Activated T-cell treated with anti-CD3 and anti-CD28 coated beads, Interleukin-2, amount 50 U/mL, for 4 hours (primary cell): ENCODE results near the gene RNASE12. TPM values are rescaled to one million over a fixed set of nuclear protein-coding genes. Genes with fewer than 3 reads are reported as not detected.
"Not testable (repeated sequence)": the region's sequence is repeated elsewhere in the genome, so short reads cannot be mapped to it uniquely, and the experiment has no call there.

Experiments
- ATAC-seq, 2 donors: fragments of 200-7000 bp; cut with Tn5 transposase; one replicate each; pipeline ENCODE4 v1.10.0; 2021
- DNase-seq: peaks from one replicate; pipeline ENCODE4 v3.0.0-alpha.2; 2020
- H3K27me3 Mint-ChIP-seq: one replicate; pipeline ENCODE4 v1.8.0; 2021; ENCODE audit warnings: low read depth, mixed read lengths
- H3K36me3 Mint-ChIP-seq: one replicate; pipeline ENCODE4 v1.8.0; 2022; ENCODE audit warnings: mixed read lengths; ENCODE audit not compliant: insufficient read depth
- H3K4me1 Mint-ChIP-seq: one replicate; pipeline ENCODE4 v1.8.0; 2021; ENCODE audit warnings: low read depth, mixed read lengths
- H3K4me3 Mint-ChIP-seq: one replicate; pipeline ENCODE4 v1.8.0; 2021; ENCODE audit warnings: mild to moderate bottlenecking, moderate library complexity, mixed read lengths
- H3K9me3 Mint-ChIP-seq: one replicate; pipeline ENCODE4 v1.8.0; 2021; ENCODE audit warnings: mixed read lengths
- total RNA-seq, 3 donors: library from RNA; stranded (reverse); gene quantifications; one replicate each; pipeline ENCODE4 v1.2.1, GENCODE V29; 2021

Gene RNASE12
- total RNA-seq, 3 donors from 2014 or later, result not detected

GRCh38 chr14:20607617-20608016, 16.4 kb upstream of the RNASE12 start:
- no peaks in the 10 kb centered on the region for H3K36me3 Mint-ChIP-seq
- H3K4me1 Mint-ChIP-seq, result no peaks in the 10 kb centered on the region
- ATAC-seq (no peak), DNase-seq (no peak)
- no peak overlapping the region for H3K4me3 Mint-ChIP-seq
- no peaks in the 10 kb centered on the region for H3K27me3 Mint-ChIP-seq
- H3K9me3 Mint-ChIP-seq, result no peaks in the 10 kb centered on the region

GRCh38 chr14:20606902-20607242, 15.7 kb upstream of the RNASE12 start:
- ATAC-seq, result no peak
- no peak for DNase-seq

GRCh38 chr14:20606190-20606901, 15.2 kb upstream of the RNASE12 start:
- ATAC-seq (no peak), DNase-seq (no peak)
- H3K36me3 Mint-ChIP-seq, result no peaks in the 10 kb centered on the region
- no peaks in the 10 kb centered on the region for H3K4me1 Mint-ChIP-seq
- H3K4me3 Mint-ChIP-seq, result no peak overlapping the region
- no peaks in the 10 kb centered on the region for H3K27me3 Mint-ChIP-seq
- no peaks in the 10 kb centered on the region for H3K9me3 Mint-ChIP-seq

More at GRCh38 chr14:20606902-20607242, 15.7 kb upstream of the RNASE12 start:
- Mint-ChIP-seq H3K4me1 (no peaks in the 10 kb centered on the region), H3K36me3 (no peaks in the 10 kb centered on the region), H3K4me3 (no peak overlapping the region), H3K9me3 (no peaks in the 10 kb centered on the region), H3K27me3 (no peaks in the 10 kb centered on the region)

DNA sequence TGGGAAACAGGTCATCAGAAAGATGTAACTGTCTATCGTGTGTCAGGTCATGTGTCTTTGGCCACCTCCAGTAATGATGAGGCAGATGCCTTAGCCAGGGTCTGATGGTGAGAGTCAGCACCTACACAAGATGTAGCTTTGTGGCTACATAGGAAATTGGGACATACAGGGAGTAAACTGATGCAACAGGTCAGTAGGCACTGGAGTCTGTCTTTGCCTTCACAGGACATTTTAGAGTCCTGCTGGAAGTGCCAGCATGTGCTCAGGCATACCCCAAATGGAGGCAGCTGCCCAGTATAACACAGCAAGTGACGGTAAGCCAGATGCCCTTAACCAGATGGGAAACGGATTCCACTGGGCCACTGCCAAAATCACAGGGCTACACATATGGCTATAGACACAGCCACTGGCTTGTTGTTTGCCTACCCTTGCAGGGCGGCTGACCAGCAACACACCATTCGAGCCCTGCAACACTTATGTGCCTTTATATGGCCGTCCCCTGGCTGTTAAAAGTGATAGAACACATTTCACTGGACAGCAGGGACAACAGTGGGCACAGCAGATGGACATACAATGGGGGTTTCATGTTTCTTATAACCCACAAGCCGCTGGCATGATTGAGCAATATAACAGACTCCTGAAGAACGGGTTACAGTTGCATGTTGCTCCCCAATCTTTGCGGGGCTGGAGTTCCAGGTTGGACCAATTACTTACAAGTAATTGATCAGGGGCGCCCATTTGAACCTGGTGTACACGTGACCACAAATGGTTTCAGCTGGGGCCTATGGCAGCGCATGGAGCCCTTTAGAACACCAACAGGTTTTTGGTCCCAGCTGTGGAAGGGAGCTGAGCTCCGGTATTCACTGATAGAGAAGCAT, 12.9 kb upstream of the RNASE12 start:
- Mint-ChIP-seq H3K27me3 (no peaks in the 10 kb centered on the region), H3K9me3 (no peaks in the 10 kb centered on the region), H3K4me1 (no peaks in the 10 kb centered on the region), H3K36me3 (no peaks in the 10 kb centered on the region), H3K4me3 (no peak overlapping the region)
- ATAC-seq (no peak), DNase-seq (no peak)

GRCh38 chr14:20602583-20602982, 11.4 kb upstream of the RNASE12 start:
- Mint-ChIP-seq H3K9me3 (no peaks in the 10 kb centered on the region), H3K36me3 (no peaks in the 10 kb centered on the region), H3K4me3 (no peak overlapping the region), H3K4me1 (no peaks in the 10 kb centered on the region), H3K27me3 (no peaks in the 10 kb centered on the region)
- ATAC-seq (no peak), DNase-seq (no peak)

GRCh38 chr14:20601522-20601921, 10.3 kb upstream of the RNASE12 start:
- Mint-ChIP-seq H3K36me3 (no peaks in the 10 kb centered on the region), H3K27me3 (no peaks in the 10 kb centered on the region), H3K4me1 (no peaks in the 10 kb centered on the region), H3K4me3 (no peak overlapping the region), H3K9me3 (no peaks in the 10 kb centered on the region)
- no peak for ATAC-seq
- no peak for DNase-seq

GRCh38 chr14:20597108-20597507, 5.9 kb upstream of the RNASE12 start:
- Mint-ChIP-seq H3K9me3 (no peaks in the 10 kb centered on the region), H3K27me3 (no peaks in the 10 kb centered on the region), H3K36me3 (no peaks in the 10 kb centered on the region), H3K4me1 (no peaks in the 10 kb centered on the region), H3K4me3 (no peak overlapping the region)
- DNase-seq, result no peak
- ATAC-seq, result no peak

- not testable (repeated sequence) for ATAC-seq, H3K4me1 Mint-ChIP-seq, H3K36me3 Mint-ChIP-seq, H3K4me3 Mint-ChIP-seq, H3K27me3 Mint-ChIP-seq, H3K9me3 Mint-ChIP-seq, DNase-seq
Observed at GRCh38 chr14:20595726-20596125, 4.5 kb upstream of the RNASE12 start.

GRCh38 chr14:20592574-20592973, 1.4 kb upstream of the RNASE12 start:
- H3K4me3 Mint-ChIP-seq, result no peak overlapping the region
- H3K9me3 Mint-ChIP-seq, result no peaks in the 10 kb centered on the region
- no peaks in the 10 kb centered on the region for H3K4me1 Mint-ChIP-seq
- peaks cover 3% of the 10 kb centered on the region for H3K27me3 Mint-ChIP-seq
- DNase-seq, result no peak
- H3K36me3 Mint-ChIP-seq, result no peaks in the 10 kb centered on the region
- no peak for ATAC-seq

- ATAC-seq (no peak), DNase-seq (no peak)
- peaks cover 1% of the 10 kb centered on the region for H3K36me3 Mint-ChIP-seq
- H3K4me3 Mint-ChIP-seq, result no peak within 1 kb of the TSS
- H3K9me3 Mint-ChIP-seq, result peaks cover 10% of the 10 kb centered on the region
- H3K4me1 Mint-ChIP-seq, result no peaks in the 10 kb centered on the region
- peaks cover 7% of the 10 kb centered on the region for H3K27me3 Mint-ChIP-seq
Observed at GRCh38 chr14:20587489-20588154, 3.6 kb downstream of the RNASE12 start, which contains the start of gene RNASE11. Gene RNASE11, minus strand, starts transcription at chr14:20588001.

- Mint-ChIP-seq H3K36me3 (peaks cover 1% of the 10 kb centered on the region), H3K9me3 (peaks cover 10% of the 10 kb centered on the region), H3K4me3 (no peak overlapping the region), H3K27me3 (peaks cover 4% of the 10 kb centered on the region), H3K4me1 (no peaks in the 10 kb centered on the region)
- no peak for DNase-seq
- ATAC-seq, result no peak
Observed at GRCh38 chr14:20583908-20584307, 7.3 kb downstream of the RNASE12 start.

GRCh38 chr14:20583142-20583541, 8.0 kb downstream of the RNASE12 start:
- Mint-ChIP-seq H3K9me3 (peaks cover 10% of the 10 kb centered on the region), H3K36me3 (peaks cover 1% of the 10 kb centered on the region), H3K27me3 (peaks cover 4% of the 10 kb centered on the region), H3K4me3 (no peak overlapping the region), H3K4me1 (no peaks in the 10 kb centered on the region)
- ATAC-seq (no peak), DNase-seq (no peak)

GRCh38 chr14:20580242-20580641, 10.9 kb downstream of the RNASE12 start:
- Mint-ChIP-seq H3K9me3 (peaks cover under 1% of the 10 kb centered on the region), H3K36me3 (no peaks in the 10 kb centered on the region), H3K27me3 (peaks cover 2% of the 10 kb centered on the region), H3K4me3 (no peak overlapping the region), H3K4me1 (no peaks in the 10 kb centered on the region)
- no peak for ATAC-seq
- no peak for DNase-seq

GRCh38 chr14:20578784-20579502, 12.2 kb downstream of the RNASE12 start:
- DNase-seq (no peak), ATAC-seq (no peak)
- no peaks in the 10 kb centered on the region for H3K9me3 Mint-ChIP-seq
- no peaks in the 10 kb centered on the region for H3K27me3 Mint-ChIP-seq
- no peaks in the 10 kb centered on the region for H3K4me1 Mint-ChIP-seq
- H3K36me3 Mint-ChIP-seq, result no peaks in the 10 kb centered on the region
- no peak overlapping the region for H3K4me3 Mint-ChIP-seq
